Measurements from ENCODE around the gene B9D2.
"Not testable (repeated sequence)": the region's sequence is repeated elsewhere in the genome, so short reads cannot be mapped to it uniquely, and the experiment has no call there.

The B9D2 gene

GRCh38 chr19:41391618-41392017 lies 27.7 kb upstream of the B9D2 start:
- DNase-seq (ENCODE audit: low read depth in 2 of 2), result no peak

- DNase-seq (ENCODE audit: low read depth in 2 of 2), result no peak
Observed at GRCh38 chr19:41386442-41386841, 22.5 kb upstream of the B9D2 start.

- no peak for DNase-seq (ENCODE audit: low read depth in 2 of 2)
Observed at GRCh38 chr19:41384351-41384750, 20.4 kb upstream of the B9D2 start.

- DNase-seq (ENCODE audit: low read depth in 2 of 2), result not testable (repeated sequence)
Observed at GRCh38 chr19:41381536-41381935, 17.6 kb upstream of the B9D2 start.

- no peak for DNase-seq (ENCODE audit: low read depth in 2 of 2)
Observed at GRCh38 chr19:41377977-41378709, 14.2 kb upstream of the B9D2 start.

- no peak for DNase-seq (ENCODE audit: low read depth in 2 of 2)
Observed at GRCh38 chr19:41376998-41377365, 13.0 kb upstream of the B9D2 start.

GRCh38 chr19:41376241-41376997 lies 12.5 kb upstream of the B9D2 start, which contains the start of gene TMEM91:
Gene TMEM91, plus strand, starts transcription at chr19:41376533. Its CDS starts 1,777 bp downstream, at chr19:41378310.
- DNase-seq (ENCODE audit: low read depth in 2 of 2), result no peak

- DNase-seq (ENCODE audit: low read depth in 2 of 2), result no peak
Observed at GRCh38 chr19:41373993-41374392, 10.0 kb upstream of the B9D2 start.

GRCh38 chr19:41372501-41372900 lies 8.6 kb upstream of the B9D2 start:
- no peak for DNase-seq (ENCODE audit: low read depth in 2 of 2)

- DNase-seq (ENCODE audit: low read depth in 2 of 2), result no peak
Observed at GRCh38 chr19:41371541-41371940, 7.6 kb upstream of the B9D2 start.

- DNase-seq (ENCODE audit: low read depth in 2 of 2), result not testable (repeated sequence)
Observed at GRCh38 chr19:41371119-41371518, 7.2 kb upstream of the B9D2 start.

GRCh38 chr19:41369769-41370168 lies 5.8 kb upstream of the B9D2 start:
- DNase-seq (ENCODE audit: low read depth in 2 of 2), result no peak

- no peak for DNase-seq (ENCODE audit: low read depth in 2 of 2)
Observed at GRCh38 chr19:41367848-41368301, 3.9 kb upstream of the B9D2 start.

GRCh38 chr19:41366089-41366488 lies 2.1 kb upstream of the B9D2 start:
- DNase-seq (ENCODE audit: low read depth in 2 of 2), result no peak

- DNase-seq (ENCODE audit: low read depth in 2 of 2), result no peak
Observed at GRCh38 chr19:41364524-41365391, 809 bp upstream of the B9D2 start.

GRCh38 chr19:41363371-41363752 lies 587 bp downstream of the B9D2 start:
- no peak for DNase-seq (ENCODE audit: low read depth in 2 of 2)

- no peak for DNase-seq (ENCODE audit: low read depth in 2 of 2)
Observed at GRCh38 chr19:41362143-41362847, 1.7 kb downstream of the B9D2 start.

GRCh38 chr19:41359741-41360140 lies 4.2 kb downstream of the B9D2 start:
- no peak for DNase-seq (ENCODE audit: low read depth in 2 of 2)

- DNase-seq (ENCODE audit: low read depth in 2 of 2), result no peak
Observed at GRCh38 chr19:41357746-41358145, 6.2 kb downstream of the B9D2 start.

GRCh38 chr19:41356984-41357739 lies 6.8 kb downstream of the B9D2 start:
- DNase-seq (ENCODE audit: low read depth in 2 of 2), result no peak

- DNase-seq (ENCODE audit: low read depth in 2 of 2), result no peak
Observed at GRCh38 chr19:41355802-41356201, 8.1 kb downstream of the B9D2 start.

All from stimulated activated CD4-positive, alpha-beta T cell treated with anti-CD3 and anti-CD28 coated beads, Interleukin-1b, Interleukin-23, amount 100 ng/mL, for 4 hours (primary cell).